ENCODE results near the gene DLG2.

- TF ChIP-seq EZH2 (IDR thresholded peaks at IDR 0.05; ENCODE audit: borderline replicate concordance, low read length) (no peak), CTCF (IDR thresholded peaks at IDR 0.05; ENCODE audit: low read length) (no peak)
Observed at GRCh38 chr11:84106541-84106940, 1520.6 kb downstream of the DLG2 start.

Data from OCI-LY1 (cell line).